GM21619 (cell line): Measurements from ENCODE around the gene GUCY1B1.

Experiments used
- ATAC-seq: cut with Tn5 transposase; IDR thresholded peaks from one replicate; pipeline ENCODE4 v1.9.1; 2021; ENCODE audit not compliant: unreplicated experiment

The GUCY1B1 gene

DNA sequence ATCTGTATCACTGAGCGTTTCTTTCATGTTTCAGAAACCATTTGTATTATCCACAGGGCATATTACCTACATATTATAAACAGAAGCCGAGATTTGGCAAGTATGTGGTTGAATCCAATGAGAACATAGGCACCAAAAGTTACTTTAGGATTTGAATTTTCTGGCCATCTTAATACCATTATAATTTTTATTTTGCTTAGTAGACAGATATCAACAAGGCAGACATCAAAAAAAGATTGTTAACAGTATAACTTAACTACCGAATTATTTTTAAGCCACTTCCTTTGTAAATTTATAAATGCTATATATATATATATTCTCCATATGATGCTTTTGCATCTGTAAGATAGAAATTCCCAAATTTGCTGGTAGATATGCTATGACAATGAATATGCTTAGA is 2.2 kb downstream of the GUCY1B1 start:
- no peak for ATAC-seq

DNA sequence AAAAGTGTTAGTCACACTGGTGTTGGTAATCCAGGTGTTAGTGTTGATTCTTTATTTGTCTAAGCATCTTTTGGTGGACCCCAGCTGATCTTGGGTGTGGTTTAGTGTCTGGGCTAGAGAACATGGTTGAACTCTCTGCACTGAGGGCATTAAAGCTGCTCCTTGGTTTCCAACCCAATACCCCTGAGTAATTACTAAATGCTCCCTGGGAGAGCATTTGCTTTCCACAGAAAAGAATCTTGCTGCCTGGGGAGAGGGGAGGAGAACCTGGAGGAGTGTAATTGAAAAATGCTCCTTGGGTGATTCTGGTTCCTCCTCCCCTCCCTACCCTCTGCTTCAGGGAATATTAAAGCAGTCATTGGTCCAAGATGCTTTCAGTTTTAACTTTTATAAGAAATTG is 3.1 kb downstream of the GUCY1B1 start:
- no peak for ATAC-seq

DNA sequence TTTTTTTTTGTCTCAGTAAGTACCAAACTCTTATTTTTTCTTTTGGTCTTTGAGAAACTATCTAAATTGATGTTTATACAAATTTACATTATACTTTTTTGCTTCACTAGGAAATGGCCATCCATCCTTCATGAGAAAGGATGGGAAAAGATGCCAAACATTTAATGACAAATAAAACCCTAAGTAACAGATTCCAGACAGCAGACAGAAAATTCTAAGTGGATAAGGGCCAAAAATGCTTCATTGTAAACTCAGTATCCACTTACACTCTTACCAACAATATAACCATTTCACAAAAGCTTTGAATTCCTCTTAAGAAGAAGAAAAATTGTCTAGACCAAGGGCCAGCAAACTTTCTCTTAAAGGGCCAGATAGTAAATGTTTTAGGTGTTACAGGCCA is 3.5 kb downstream of the GUCY1B1 start:
- ATAC-seq: no peak

DNA sequence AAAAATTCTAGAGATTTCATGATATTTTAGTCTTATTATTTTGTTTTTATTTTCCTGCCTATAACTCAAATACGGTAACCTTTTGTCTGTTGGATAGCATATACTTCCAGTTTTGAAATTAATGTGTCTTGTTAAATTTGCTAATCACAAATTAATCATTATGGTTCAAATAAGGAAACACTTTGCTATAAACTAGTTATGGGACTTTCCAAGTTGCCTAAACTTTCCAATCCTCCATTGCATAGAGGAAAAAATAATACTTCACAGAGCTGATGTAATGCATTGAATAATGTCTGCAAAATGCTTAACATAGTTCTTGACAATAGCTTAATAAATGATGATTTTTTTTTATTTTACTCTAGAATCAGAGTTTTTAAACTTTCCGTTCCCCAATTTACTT is 4.7 kb downstream of the GUCY1B1 start:
- ATAC-seq: no peak

DNA sequence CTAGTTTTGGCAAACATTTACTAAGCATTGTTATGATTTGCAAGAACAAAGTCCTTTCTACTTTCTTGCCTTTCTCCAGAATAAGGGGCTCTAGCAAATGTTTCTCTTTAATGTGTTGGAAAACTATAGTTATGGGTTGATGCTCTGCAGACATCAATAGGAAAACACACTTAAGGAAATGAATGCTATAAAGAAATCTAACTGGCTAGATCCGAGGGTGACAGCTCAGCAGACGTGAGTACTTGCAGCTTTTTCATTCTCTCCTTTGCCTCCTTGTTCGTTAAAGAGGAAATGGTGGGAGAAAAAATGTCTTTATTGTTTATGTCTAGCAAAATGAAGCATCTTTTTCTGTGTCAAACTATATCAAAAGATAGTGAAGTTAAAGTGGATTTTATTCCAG is 6.3 kb downstream of the GUCY1B1 start:
- ATAC-seq: no peak

DNA sequence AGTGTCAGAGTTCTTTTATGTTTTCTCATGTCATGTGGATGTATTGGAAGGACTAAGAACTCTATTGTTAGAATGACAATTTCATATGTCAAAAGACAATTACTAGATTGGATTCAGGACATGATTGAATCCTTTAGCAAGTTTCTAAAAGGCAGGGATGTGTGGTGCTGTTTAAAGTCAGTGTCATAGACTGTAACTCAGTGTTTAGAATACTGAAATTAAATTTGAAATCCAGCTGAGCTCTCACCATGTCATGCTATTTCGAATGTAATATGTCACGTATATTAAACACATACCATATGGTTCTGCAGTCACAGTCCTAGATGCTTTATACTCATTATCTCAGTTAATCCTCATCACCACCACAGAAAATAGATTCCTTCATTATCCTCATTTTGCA is 7.8 kb downstream of the GUCY1B1 start:
- ATAC-seq: no peak

DNA sequence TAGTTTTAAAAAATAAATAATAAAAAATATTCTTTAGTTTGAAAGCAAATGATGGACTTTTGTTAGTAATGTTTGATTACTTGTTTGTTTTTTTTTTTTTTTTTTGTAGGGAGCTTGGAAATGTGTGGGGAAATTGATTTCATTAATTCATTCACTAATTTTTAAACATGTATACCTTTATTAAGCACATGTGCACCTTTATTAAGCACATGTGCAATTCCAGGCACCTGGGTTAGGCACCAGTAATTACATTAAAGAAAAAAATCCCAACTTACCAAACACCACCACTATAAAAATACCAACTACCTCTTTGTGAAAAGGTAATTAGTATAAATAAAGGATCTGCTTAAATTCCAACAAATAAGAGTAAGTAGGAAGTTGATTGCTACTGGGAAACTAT is 9.5 kb downstream of the GUCY1B1 start:
- no peak for ATAC-seq

DNA sequence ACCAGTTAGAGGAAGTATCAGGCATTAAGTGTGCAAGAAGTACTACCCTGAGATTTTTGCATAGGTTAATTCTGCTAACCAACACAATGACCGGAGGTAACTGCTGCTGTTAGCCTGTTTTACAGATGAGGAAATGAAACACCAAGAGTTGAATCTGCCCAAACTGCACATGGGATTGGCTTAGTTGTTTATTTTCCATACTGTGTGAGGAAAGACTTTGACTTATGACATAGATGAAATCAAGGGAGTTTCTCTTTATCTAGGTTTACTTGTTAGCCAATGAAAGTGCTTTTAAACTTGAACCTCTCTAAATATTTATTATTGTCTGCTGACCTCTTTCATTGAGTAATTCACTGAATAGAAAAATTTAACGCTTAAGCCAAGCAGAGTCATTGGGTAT is 10.3 kb downstream of the GUCY1B1 start:
- ATAC-seq: no peak

DNA sequence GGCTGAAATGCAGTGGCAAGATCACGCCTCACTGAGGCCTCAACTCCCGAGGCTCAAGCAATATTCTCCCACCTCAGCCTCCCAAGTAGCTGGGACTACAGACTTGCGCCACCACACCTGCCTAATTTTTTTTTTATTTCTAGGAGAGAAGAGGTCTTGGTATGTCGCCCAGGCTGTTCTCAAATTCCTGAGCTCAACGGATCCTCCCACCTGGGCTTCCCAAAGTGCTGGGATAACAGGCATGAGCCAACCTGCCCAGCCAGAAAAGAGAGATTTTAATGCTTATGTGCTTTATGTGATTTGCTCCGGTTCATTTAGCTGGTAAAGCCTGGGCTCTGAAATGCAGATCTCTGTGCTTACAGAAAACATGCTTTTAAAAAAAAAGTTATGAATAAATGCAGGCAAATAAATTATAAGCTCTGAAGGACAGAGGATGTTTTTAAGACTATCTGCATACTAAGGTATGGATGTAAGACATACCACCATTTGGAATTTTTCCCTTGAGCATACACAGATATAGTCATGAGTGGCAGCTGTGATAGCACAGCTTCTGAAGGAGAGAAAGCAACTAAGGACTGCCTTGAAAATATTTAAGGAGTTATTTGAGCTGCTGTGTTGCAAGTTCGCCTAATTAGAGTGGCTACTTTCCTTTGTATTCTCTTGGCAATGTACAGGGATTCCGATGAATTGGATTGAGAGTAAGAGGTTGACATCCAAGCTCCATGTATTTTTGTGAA is 13.8 kb downstream of the GUCY1B1 start:
- ATAC-seq: no peak

DNA sequence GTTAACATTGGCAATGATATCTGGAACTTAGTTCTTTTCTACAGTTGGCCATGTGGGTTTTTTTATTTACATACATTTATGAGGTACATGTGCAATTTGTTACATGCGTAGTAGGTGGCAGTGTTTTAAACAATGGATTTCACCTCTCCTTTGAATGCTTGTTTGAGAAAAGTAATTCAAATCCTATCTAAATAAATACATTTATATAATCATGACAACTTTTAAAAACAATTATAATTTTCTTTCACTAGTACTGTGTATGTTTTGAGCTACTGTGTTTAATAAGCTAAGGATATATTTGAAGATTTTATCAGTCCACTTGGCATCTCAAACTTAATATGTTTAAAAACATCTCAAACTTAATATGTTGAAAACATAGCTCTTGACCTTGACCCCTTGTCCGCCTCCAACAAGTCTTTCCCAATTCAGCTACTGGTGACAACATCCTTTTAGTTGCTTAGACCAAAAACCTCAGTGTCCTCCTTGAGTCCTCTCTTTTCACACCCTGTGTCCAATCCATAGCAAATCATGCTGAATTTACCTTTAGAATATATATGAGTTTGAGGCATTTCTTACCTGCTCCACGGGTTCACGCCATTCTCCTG is 14.5 kb downstream of the GUCY1B1 start:
- ATAC-seq: no peak

DNA sequence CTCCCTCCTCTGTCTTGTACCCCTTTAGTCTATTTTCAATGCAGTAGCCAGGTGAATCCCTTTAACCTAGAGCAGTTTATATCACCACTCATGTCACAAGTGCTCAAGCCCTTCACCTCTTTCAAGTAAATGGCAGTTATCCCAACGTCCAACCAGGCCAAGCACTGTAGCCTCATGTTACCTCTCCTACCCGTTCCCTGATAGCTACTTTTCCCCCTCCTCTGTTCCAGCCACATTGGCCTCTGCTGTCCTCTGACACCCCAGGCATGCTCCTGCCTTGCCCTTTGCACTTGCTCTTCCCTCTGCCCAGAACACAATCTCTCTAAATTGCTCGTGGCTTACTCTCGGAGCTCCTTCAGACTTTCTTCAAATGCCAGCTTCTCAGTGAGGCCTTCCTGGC is 15.2 kb downstream of the GUCY1B1 start:
- no peak for ATAC-seq

DNA sequence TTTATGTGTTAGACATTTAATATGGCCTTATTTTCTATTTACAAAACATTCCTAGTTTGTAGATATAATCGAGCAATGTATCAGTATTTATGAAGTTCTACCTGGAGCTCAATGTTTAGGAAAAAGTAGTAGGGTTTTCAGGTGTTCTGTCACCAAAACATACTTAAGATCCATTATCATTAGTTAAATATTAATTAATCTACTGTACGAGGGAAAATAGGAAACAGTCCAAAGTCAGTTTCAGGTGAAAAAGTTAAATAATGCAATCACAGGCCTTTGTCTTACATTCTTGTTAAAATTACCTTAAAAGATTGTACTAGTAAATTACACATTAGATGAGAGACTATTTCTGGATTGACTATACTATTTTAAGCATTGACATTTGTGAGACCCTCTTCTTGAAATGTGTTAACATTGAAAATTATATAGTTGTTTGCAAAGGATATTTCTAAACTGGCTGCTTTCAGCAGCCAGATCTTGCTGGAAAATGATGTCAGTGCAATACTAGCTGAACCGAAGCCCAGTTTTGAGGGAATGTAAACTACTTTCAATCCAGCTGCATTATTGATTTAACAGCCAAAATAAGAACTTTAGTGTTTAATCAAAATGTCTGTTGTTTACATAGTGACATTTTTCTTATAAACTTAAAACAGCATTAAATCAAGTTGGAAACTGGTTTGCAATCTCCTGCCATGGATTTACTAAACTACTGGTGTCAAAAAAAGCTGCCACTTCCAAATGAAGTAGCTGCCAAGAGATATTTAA is 19.3 kb downstream of the GUCY1B1 start:
- no peak for ATAC-seq

DNA sequence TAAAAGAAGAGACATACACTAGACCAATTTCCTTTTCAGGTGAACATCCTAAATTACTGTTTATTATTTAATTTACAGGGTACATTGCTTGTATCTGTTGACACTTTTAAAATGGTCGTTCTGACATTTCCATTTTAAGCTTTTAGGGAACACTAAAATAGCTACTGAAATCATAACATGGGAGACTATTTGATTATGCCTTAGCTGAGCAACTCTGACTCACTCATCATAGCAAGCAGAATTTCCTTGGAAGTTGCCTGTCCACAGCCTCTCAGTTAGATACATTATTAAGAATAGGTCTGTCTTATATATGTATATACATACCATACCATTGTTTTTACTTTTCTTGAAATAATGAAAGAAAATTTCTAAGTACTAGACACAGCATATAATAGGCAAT is 22.0 kb downstream of the GUCY1B1 start:
- ATAC-seq: no peak

DNA sequence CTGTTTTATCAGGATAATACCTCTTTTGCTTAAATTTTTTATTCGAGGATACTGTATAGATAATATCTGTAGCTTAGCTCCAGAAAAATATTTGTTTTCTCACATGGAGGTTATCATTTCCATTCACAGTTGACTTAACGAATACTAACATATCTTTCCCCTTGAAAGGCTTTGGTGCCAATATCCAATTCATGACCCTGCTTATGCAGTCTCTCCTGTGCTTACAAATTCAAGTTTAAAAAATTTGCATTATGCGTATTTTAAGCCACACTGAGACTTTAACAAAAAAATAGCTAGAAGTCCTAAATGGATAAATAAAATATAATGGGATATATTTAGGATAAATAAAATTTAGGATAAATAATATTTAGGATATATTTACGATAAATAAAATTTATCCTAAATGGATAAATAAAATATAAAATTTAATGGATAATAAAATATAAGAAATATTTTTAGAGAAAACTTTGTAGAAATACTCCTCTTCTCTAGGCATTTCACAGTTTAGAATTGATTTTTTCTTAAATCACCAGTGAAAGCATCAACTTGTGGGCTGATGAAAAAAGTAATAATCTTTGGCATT is 22.5 kb downstream of the GUCY1B1 start:
- no peak for ATAC-seq

DNA sequence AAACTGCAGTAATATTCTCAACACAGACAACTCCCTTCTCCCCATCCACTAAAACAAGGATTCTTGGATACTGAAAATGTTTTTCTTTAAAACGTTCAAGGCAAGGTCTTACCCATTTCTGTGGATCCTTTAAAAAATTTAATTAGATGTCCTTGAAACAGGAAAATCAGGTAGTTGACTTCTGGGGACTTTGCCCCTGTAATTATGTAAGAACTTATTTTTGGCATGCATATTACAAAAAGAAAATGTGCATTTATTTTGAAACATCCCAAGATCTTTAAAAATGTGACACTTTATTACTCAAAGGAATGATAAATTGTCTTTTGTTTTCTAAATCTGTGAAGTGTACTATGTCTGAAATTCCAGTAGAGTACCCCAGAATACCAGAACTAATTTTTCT is 25.8 kb downstream of the GUCY1B1 start:
- ATAC-seq: no peak

DNA sequence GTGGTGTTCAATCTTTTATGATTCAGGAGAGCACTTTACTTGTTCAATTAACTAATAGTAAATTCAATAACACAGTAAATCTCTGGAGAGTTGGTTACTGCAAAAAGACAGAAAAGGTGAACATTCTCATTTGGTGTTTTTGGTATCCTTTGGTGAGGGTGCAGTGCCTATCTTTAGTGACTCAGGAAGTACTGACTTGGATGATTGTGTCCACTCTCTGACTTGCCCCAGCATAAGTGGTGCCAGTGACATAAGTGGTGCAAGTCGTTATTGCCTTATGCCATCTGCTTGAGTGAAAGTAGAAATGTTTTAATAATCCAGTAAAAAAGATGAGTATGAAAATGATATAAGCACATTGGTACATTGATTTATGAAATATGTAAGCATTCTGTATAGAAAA is 27.0 kb downstream of the GUCY1B1 start:
- no peak for ATAC-seq

DNA sequence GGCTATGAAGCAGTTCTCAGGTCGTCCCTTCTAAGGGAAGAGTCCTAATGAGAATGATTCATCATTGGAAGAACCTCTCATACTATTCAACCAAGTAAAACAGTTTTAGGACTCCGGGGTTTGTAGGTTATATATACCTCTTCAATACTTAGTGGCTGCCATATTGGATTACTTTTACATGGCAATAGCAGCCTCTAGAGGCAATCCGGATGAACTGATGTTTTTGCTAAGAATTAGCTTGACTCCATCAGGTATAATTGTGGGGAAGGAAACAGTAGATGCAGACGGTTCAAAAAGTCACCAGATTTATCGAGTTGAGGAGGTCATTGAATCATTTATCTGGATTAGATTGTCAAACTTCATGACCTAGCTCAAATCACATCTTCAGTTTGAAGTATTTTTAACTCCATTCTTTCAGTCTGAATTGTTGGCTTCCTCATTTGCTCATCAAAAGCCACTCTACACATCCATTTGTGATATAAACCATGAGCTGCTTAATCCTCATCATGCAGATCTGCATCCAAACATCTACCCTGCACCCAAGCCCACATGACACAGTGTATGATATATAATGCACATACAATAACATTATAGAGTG is 28.4 kb downstream of the GUCY1B1 start:
- peak; percentile 99 for ATAC-seq

DNA sequence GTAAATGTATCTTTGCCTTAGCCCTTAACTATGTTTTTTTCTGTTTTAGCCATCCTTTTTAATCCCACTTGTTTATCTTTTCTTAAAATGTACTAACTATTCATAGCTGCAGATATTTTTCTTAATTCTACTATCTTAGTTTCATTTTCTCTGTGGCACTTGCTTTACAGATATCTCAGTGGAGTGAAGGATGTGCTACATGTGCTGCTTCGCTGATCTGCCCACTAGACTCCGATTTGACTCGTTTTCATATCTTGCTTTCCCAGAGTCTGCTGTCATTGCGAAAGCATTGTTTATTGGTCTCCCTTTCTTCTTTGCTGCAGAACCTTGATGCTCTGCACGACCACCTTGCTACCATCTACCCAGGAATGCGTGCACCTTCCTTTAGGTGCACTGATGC is 30.6 kb downstream of the GUCY1B1 start:
- ATAC-seq: no peak

DNA sequence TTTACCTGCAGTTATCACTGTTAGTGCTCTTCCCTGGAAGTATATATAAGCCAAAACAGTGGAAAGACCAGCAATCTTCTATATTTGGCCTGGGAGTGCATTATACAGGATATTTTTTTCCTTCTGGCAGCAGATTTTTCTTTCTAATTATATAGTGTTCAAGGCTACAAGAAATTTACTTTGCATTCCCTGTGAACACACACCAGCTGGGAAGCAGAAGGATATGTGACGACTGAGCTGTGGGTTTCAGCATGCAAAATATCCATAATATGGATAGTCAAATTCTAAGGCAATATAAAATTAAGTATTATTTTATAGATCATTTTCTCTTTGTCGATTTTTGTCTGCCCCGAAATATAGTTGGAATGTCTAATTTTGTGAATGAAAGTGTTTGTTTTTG is 31.2 kb downstream of the GUCY1B1 start:
- no peak for ATAC-seq

DNA sequence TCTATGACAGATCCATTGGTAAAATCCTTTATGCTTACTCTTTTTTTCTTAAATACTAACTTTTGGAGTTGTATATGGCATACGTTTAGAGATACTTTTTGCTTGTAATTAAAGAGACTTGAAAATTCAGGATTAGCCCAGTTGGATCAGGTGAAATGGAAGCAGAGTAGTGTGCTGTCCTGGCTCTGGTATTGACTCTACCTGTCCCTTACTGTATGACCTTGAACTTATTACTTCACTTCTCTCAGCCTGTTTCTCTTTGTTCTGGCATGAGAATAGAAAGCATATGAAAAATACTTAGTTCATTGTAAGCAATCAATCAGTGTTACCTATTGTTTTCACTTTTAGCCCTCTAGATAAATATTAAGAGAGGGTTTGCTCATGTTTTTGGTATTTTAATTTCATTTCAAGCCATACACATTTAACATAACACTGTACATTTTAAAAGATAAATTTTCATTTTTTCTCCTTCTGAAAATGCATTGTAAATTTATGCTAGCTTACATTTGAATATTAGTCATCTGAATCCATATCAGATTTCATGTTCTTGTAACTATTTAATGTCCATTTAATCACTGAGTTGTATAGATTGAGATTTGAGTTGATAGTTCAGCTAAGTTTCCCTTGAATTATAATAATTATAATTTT is 35.9 kb downstream of the GUCY1B1 start:
- no peak for ATAC-seq

DNA sequence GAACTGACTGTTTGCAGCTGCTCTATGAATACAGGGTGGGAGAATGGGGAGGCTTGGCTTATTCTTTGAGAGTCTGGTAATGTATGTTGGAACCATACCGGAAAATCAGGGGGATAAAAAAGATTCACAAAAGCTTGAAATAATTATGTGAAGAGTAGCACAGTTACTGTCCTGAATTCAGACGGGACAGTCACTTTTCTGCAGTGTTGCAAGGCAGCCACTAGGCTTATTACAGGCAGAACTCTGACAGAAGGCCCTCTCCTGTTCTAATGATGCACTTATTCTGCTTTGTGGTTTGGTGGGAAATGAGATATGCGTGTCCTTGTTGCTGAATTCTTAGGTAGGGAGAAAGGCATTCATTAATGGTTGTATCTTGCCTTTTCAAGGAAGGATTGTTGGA is 37.2 kb downstream of the GUCY1B1 start:
- peak; percentile 92 for ATAC-seq
